Measurements from ENCODE around the gene LTK.

- TF ChIP-seq CTCF (IDR thresholded peaks at IDR 0.05) (no peak), EZH2phosphoT487 (IDR thresholded peaks at IDR 0.05) (no peak)
These were observed 23.2 kb upstream of the LTK start for GRCh38 chr15:41536866-41537265.
